HEK293T (cell line): Measurements from ENCODE around the gene CEBPG.

ENCODE experiments used
- CTCF ChIA-PET: fragments of 350-600 bp; formaldehyde crosslinking; extraction: SDS; loops from one replicate; lab custom pipeline; 2021; ENCODE audit warnings: antibody characterized with exemption, inconsistent platforms; lab: Yijun Ruan, JAX
- POLR2A ChIA-PET: fragments of 350-600 bp; formaldehyde crosslinking; extraction: SDS; loops from one replicate; lab custom pipeline; 2020; ENCODE audit warnings: antibody characterized with exemption, inconsistent platforms; lab: Yijun Ruan, JAX
- DNase-seq: peaks from one replicate; pipeline ENCODE4 v3.0.0; 2012; ENCODE audit warnings: mixed read lengths; ENCODE audit errors: extremely low spot score
- ARNT ChIP-seq: fragments of 450-650 bp; IDR thresholded peaks from 2 replicates; pipeline ENCODE4 v1.6.1; 2017; ENCODE audit warnings: mild to moderate bottlenecking
- BHLHE40 ChIP-seq: fragments of 450-650 bp; IDR thresholded peaks from 2 replicates; pipeline ENCODE4 v1.6.1; 2016; ENCODE audit warnings: mild to moderate bottlenecking, moderate library complexity, borderline replicate concordance
- CTBP1 ChIP-seq: fragments of 450-650 bp; IDR thresholded peaks from 2 replicates; pipeline ENCODE4 v1.6.1; 2016; ENCODE audit warnings: borderline replicate concordance
- ELF4 ChIP-seq: fragments of 450-650 bp; IDR thresholded peaks from 2 replicates; pipeline ENCODE4 v1.6.1; 2017; ENCODE audit warnings: antibody characterized with exemption
- FOXA1 ChIP-seq: fragments of 450-650 bp; IDR thresholded peaks from 2 replicates; pipeline ENCODE4 v1.6.1; 2016; ENCODE audit warnings: mild to moderate bottlenecking
- FOXK2 ChIP-seq: fragments of 450-650 bp; IDR thresholded peaks from 2 replicates; pipeline ENCODE4 v1.6.1; 2016; ENCODE audit warnings: mild to moderate bottlenecking
- FOXM1 ChIP-seq: fragments of 450-650 bp; IDR thresholded peaks from 2 replicates; pipeline ENCODE4 v1.6.1; 2017; ENCODE audit warnings: mild to moderate bottlenecking, borderline replicate concordance
- HDGF ChIP-seq: fragments of 450-650 bp; IDR thresholded peaks from 2 replicates; pipeline ENCODE4 v1.6.1; 2017; ENCODE audit warnings: antibody characterized with exemption, borderline replicate concordance
- L3MBTL2 ChIP-seq: fragments of 450-650 bp; conservative IDR thresholded peaks from 2 replicates; pipeline ENCODE4 v1.6.1; 2016; ENCODE audit warnings: mild to moderate bottlenecking
- LEF1 ChIP-seq: fragments of 450-650 bp; IDR thresholded peaks from 2 replicates; pipeline ENCODE4 v1.6.1; 2017; ENCODE audit warnings: mild to moderate bottlenecking, borderline replicate concordance
- NFRKB ChIP-seq: fragments of 450-650 bp; IDR thresholded peaks from 2 replicates; pipeline ENCODE4 v1.6.1; 2016; ENCODE audit warnings: mild to moderate bottlenecking, moderate library complexity
- SP1 ChIP-seq: fragments of 450-650 bp; IDR thresholded peaks from 2 replicates; pipeline ENCODE4 v1.6.1; 2017
- SUZ12 ChIP-seq: fragments of 450-650 bp; IDR thresholded peaks from 2 replicates; pipeline ENCODE4 v1.6.1; 2016; ENCODE audit warnings: mild to moderate bottlenecking
- TARDBP ChIP-seq: fragments of 450-650 bp; IDR thresholded peaks from 2 replicates; pipeline ENCODE4 v1.6.1; 2016
- ZNF384 ChIP-seq: fragments of 450-650 bp; IDR thresholded peaks from 2 replicates; pipeline ENCODE4 v1.6.1; 2016
- TF ChIP-seq, protein P1 (sequence below): fragments of 450-650 bp; IDR thresholded peaks from 2 replicates; pipeline ENCODE4 v1.6.1; 2016

CEBPG gene

DNA sequence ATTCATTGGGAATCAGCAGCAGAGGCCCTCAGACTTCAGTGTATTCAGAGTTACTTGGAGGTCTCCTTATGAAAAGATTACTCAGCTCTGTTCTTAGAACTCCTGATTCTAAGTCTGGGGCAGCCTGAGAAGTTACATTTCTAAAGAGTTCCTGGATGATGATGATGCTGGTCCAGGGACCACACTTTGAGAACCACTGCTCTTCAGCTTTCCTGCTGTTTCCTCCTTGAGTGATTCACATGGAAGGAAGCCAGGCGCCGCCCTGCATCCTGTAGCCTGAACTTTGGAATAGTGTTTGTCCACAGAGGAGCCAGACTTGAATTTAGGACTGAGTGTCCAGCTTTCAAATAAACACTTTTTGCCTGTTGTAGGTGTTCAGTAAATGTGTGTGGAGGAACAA lies 2.9 kb downstream of the CEBPG start:
- no peak for DNase-seq
- TF ChIP-seq TARDBP (no peak), NFRKB (no peak), BHLHE40 (no peak), ZNF384 (no peak)
- ChIA-PET POLR2A (interaction anchor here (2.6 kb wide), 1 partner anchor 73 kb away, joined by 8 read pairs; the partner anchor contains the start of gene CEBPA), CTCF (interaction anchor here (0.7 to 1.2 kb wide), 3 partner anchors 23 to 192 kb away, joined by 3 to 4 read pairs (median 3); no protein-coding TSS in a partner anchor)

DNA sequence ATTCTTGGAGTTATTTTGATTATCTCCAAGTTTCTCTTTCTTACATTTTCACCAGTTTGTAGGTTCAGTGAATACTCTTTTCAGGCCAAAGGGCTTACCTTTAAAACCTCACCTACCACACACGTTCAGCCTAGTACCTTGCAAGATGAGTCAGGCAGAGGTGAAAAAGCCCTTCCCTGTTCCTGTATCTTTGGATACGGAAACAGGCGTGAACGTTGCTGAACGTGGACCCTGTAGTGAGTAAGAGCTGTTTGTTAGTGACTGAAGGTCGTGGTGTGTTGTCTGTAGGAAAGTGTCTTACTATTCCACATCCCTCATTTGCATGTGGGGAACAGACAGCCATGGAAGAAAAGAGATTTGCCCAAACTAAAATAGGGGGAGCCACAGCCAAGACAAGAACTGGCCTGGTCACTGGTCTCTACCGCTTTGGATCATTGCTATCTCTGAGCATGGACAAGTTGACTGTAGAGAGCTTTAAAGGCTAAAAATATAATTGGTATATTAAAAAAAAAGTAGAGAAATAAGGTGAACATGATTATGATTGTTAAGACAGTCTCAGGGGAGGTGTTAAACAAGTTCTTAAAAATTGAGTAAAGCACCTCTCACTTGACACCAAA lies 3.5 kb downstream of the CEBPG start:
- ChIA-PET POLR2A (interaction anchor here (2.6 kb wide), 1 partner anchor 74 kb away, joined by 8 read pairs; the partner anchor contains the start of gene CEBPA), CTCF (interaction anchor here (1.2 kb wide), 2 partner anchors 22 to 193 kb away, joined by 3 read pairs; no protein-coding TSS in a partner anchor)
- TF ChIP-seq TARDBP (no peak), ZNF384 (no peak), L3MBTL2 (no peak), FOXM1 (no peak), BHLHE40 (no peak), FOXA1 (no peak), NFRKB (no peak), ELF4 (no peak), FOXK2 (no peak), LEF1 (no peak), CTBP1 (no peak), HDGF (no peak), SP1 (no peak), ARNT (no peak), SUZ12 (no peak)
- TF ChIP-seq, protein P1, sequence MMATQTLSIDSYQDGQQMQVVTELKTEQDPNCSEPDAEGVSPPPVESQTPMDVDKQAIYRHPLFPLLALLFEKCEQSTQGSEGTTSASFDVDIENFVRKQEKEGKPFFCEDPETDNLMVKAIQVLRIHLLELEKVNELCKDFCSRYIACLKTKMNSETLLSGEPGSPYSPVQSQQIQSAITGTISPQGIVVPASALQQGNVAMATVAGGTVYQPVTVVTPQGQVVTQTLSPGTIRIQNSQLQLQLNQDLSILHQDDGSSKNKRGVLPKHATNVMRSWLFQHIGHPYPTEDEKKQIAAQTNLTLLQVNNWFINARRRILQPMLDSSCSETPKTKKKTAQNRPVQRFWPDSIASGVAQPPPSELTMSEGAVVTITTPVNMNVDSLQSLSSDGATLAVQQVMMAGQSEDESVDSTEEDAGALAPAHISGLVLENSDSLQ: no peak
- DNase-seq: no peak

DNA sequence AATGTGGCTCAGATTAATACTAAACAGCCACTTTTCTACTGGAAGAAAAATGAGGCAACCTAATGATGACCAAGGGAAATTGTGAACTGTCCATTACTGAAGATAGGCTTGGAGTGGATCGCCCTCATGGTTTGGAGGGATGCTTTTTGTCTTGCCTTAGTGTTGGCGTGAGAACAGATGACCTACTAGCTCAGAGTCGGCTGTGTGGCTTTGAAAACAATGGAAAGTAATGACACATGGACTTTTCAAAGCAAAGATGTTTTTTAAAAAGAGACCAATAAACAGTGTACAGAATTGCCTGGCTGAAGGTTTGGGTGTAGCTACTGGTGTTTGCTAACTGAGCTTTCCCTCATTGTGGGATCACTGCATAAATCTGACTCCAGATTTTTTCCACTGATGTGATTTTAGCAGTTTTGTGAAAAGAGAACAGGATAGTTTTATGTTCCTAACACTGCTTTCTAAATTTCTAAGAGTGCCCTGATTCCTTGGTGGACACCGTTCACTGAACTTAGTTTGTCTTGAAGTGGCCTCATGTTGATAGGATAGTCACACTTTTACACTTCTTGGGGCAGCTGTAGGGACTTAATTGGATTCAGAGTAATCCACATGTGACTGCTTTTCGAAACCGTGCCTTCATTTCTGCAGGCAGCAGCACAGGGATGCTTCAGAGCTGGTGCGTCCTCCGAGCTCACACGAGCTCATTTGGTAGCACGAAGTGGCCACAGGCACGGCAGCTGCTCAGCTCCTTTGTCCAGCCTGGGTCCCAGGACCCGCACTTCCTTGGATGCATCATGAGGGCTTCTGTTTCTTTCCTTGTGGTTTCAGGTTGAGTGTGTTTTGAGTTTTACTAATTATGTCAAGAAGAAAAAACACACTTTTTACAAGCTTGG lies 4.3 kb downstream of the CEBPG start:
- TF ChIP-seq LEF1: no peak
- no peak for DNase-seq
- POLR2A ChIA-PET: interaction anchor here (2.6 kb wide), 1 partner anchor 75 kb away, joined by 8 read pairs; the partner anchor contains the start of gene CEBPA
- CTCF ChIA-PET: interaction anchor here (0.5 to 1.1 kb wide), 3 partner anchors 40 to 416 kb away, joined by 3 to 5 read pairs (median 3); no protein-coding TSS in a partner anchor

DNA sequence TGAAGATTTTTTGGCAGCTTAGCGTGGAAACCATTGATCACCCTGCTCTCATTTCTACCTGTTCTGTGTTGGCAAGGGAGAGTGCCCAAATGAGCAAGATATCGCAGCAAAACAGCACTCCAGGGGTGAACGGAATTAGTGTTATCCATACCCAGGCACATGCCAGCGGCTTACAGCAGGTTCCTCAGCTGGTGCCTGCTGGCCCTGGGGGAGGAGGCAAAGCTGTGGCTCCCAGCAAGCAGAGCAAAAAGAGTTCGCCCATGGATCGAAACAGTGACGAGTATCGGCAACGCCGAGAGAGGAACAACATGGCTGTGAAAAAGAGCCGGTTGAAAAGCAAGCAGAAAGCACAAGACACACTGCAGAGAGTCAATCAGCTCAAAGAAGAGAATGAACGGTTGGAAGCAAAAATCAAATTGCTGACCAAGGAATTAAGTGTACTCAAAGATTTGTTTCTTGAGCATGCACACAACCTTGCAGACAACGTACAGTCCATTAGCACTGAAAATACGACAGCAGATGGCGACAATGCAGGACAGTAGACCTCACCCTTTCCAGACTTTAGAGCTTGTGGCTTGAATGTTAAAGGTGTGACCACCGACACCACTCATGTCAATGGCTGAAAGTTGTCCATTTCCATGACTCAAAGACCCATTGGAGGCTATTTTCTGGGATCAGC lies 5.8 kb downstream of the CEBPG start:
- CTCF ChIA-PET: interaction anchor here (1.1 kb wide), 1 partner anchor 415 kb away, joined by 3 read pairs; no protein-coding TSS in a partner anchor
- POLR2A ChIA-PET: interaction anchor here (0.7 to 2.6 kb wide), 3 partner anchors 76 to 203 kb away, joined by 3 to 8 read pairs (median 3); partner anchors contain the start of gene CEBPA
- DNase-seq: no peak
- TF ChIP-seq CTBP1: no peak
- TF ChIP-seq ELF4: no peak
- TF ChIP-seq TARDBP: no peak
- no peak for TF ChIP-seq FOXM1
- no peak for TF ChIP-seq SUZ12
- TF ChIP-seq BHLHE40: no peak
- TF ChIP-seq ZNF384: no peak
- TF ChIP-seq LEF1: no peak
- TF ChIP-seq NFRKB: no peak
- TF ChIP-seq FOXA1: no peak
- TF ChIP-seq SP1: no peak

DNA sequence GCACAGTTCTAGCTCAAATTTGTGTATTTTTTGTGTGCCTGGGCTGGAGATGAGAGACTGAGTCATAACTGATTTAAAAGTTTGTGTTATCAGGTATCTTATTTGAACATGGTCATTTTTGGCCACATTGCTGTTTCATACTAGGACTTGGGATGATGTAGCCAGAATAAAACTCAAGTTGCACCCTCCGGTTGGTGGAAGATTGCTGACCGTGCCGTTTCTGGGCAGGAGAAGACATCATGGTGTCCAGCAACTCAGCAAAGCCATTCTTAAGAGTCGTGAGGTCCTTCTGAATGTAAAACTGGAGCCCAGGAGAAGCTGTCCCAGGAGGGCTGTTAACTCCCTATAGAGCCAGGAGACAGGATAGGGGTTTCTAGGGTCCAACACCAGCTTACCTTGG lies 7.6 kb downstream of the CEBPG start:
- DNase-seq: no peak
- ChIA-PET POLR2A (no interaction called here), CTCF (interaction anchor here (0.7 kb wide), 1 partner anchor 35 kb away, joined by 3 read pairs; no protein-coding TSS in a partner anchor)
- no peak for TF ChIP-seq BHLHE40
- TF ChIP-seq, protein P1: no peak
- no peak for TF ChIP-seq L3MBTL2
- TF ChIP-seq CTBP1: no peak
- no peak for TF ChIP-seq FOXK2
- TF ChIP-seq NFRKB: no peak
- no peak for TF ChIP-seq ELF4
- TF ChIP-seq SUZ12: no peak
- TF ChIP-seq ZNF384: no peak

DNA sequence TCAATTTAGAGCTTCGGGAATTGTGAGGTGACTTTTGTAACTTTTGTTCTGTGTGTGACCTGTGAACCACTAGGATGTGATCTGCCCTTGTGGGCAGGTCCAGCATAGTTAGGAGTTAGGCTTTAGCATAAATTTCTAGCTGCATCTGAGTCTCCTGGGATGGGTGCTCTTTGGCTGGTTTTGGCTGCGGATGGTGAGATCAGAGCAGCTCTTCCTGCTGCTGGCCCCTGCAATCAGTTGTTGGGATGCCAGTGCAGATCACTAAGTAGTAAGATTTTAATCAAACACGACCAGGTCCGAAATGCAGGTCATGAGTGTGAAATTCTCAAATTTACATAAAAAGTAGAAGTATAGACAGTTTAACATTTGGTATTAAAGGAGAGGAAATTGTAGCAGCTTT lies 8.5 kb downstream of the CEBPG start:
- TF ChIP-seq HDGF (no peak), FOXK2 (no peak), SP1 (no peak), BHLHE40 (no peak), L3MBTL2 (no peak), CTBP1 (no peak), FOXA1 (no peak), LEF1 (no peak), NFRKB (no peak), ELF4 (no peak), ZNF384 (no peak)
- TF ChIP-seq, protein P1: no peak
- no peak for DNase-seq
- POLR2A ChIA-PET: interaction anchor here (1.2 kb wide), 1 partner anchor 8 kb away, joined by 7 read pairs; the partner anchor contains the start of gene CEBPG
- CTCF ChIA-PET: no interaction called here
